ENCODE data around the gene CCSER1.
"Not testable (repeated sequence)": the region's sequence is repeated elsewhere in the genome, so short reads cannot be mapped to it uniquely, and the experiment has no call there.

Gene CCSER1

GRCh38 chr4:91118597-91118996, 991.4 kb downstream of the CCSER1 start:
- no peak overlapping the region for H3K27ac ChIP-seq (ENCODE audit: insufficient read depth, low read length, poor library complexity, severe bottlenecking)
- H3K4me3 ChIP-seq (ENCODE audit: insufficient read depth, low read depth, low read length, poor library complexity, severe bottlenecking) = no peak overlapping the region
- H3K9me3 ChIP-seq (ENCODE audit: control insufficient read depth, low read length) = no peaks in the 10 kb centered on the region
- no peak for DNase-seq
- no peaks in the 10 kb centered on the region for H3K4me1 ChIP-seq (ENCODE audit: control insufficient read depth, insufficient read depth, low read length, poor library complexity, severe bottlenecking)
- H3K27me3 ChIP-seq (replicated peaks; ENCODE audit: control insufficient read depth, insufficient read depth, low read length, poor library complexity, severe bottlenecking) = no peaks in the 10 kb centered on the region
- no peaks in the 10 kb centered on the region for H3K36me3 ChIP-seq (ENCODE audit: control insufficient read depth, insufficient read depth, low read length)

- no peaks in the 10 kb centered on the region for H3K9me3 ChIP-seq (ENCODE audit: control insufficient read depth, low read length)
- no peaks in the 10 kb centered on the region for H3K36me3 ChIP-seq (ENCODE audit: control insufficient read depth, insufficient read depth, low read length)
- no peaks in the 10 kb centered on the region for H3K27me3 ChIP-seq (replicated peaks; ENCODE audit: control insufficient read depth, insufficient read depth, low read length, poor library complexity, severe bottlenecking)
- no peak overlapping the region for H3K27ac ChIP-seq (ENCODE audit: insufficient read depth, low read length, poor library complexity, severe bottlenecking)
- no peaks in the 10 kb centered on the region for H3K4me1 ChIP-seq (ENCODE audit: control insufficient read depth, insufficient read depth, low read length, poor library complexity, severe bottlenecking)
- DNase-seq = no peak
- H3K4me3 ChIP-seq (ENCODE audit: insufficient read depth, low read depth, low read length, poor library complexity, severe bottlenecking) = no peak overlapping the region
Measured at GRCh38 chr4:91123742-91124141, 996.5 kb downstream of the CCSER1 start.

- Histone ChIP-seq H3K9me3 (ENCODE audit: control insufficient read depth, low read length) (no peaks in the 10 kb centered on the region), H3K27me3 (replicated peaks; ENCODE audit: control insufficient read depth, insufficient read depth, low read length, poor library complexity, severe bottlenecking) (no peaks in the 10 kb centered on the region), H3K27ac (ENCODE audit: insufficient read depth, low read length, poor library complexity, severe bottlenecking) (no peak overlapping the region), H3K4me3 (ENCODE audit: insufficient read depth, low read depth, low read length, poor library complexity, severe bottlenecking) (no peak overlapping the region), H3K36me3 (ENCODE audit: control insufficient read depth, insufficient read depth, low read length) (no peaks in the 10 kb centered on the region), H3K4me1 (ENCODE audit: control insufficient read depth, insufficient read depth, low read length, poor library complexity, severe bottlenecking) (no peaks in the 10 kb centered on the region)
- DNase-seq = no peak
Measured at GRCh38 chr4:91127192-91127591, 1000.0 kb downstream of the CCSER1 start.

GRCh38 chr4:91127831-91128230, 1000.6 kb downstream of the CCSER1 start:
- Histone ChIP-seq H3K4me3 (ENCODE audit: insufficient read depth, low read depth, low read length, poor library complexity, severe bottlenecking) (no peak overlapping the region), H3K27me3 (replicated peaks; ENCODE audit: control insufficient read depth, insufficient read depth, low read length, poor library complexity, severe bottlenecking) (no peaks in the 10 kb centered on the region), H3K36me3 (ENCODE audit: control insufficient read depth, insufficient read depth, low read length) (no peaks in the 10 kb centered on the region), H3K4me1 (ENCODE audit: control insufficient read depth, insufficient read depth, low read length, poor library complexity, severe bottlenecking) (no peaks in the 10 kb centered on the region), H3K9me3 (ENCODE audit: control insufficient read depth, low read length) (no peaks in the 10 kb centered on the region), H3K27ac (ENCODE audit: insufficient read depth, low read length, poor library complexity, severe bottlenecking) (no peak overlapping the region)
- DNase-seq = no peak

GRCh38 chr4:91128519-91128918, 1001.3 kb downstream of the CCSER1 start:
- Histone ChIP-seq H3K9me3 (ENCODE audit: control insufficient read depth, low read length) (no peaks in the 10 kb centered on the region), H3K36me3 (ENCODE audit: control insufficient read depth, insufficient read depth, low read length) (no peaks in the 10 kb centered on the region), H3K4me3 (ENCODE audit: insufficient read depth, low read depth, low read length, poor library complexity, severe bottlenecking) (no peak overlapping the region), H3K27me3 (replicated peaks; ENCODE audit: control insufficient read depth, insufficient read depth, low read length, poor library complexity, severe bottlenecking) (no peaks in the 10 kb centered on the region), H3K27ac (ENCODE audit: insufficient read depth, low read length, poor library complexity, severe bottlenecking) (no peak overlapping the region), H3K4me1 (ENCODE audit: control insufficient read depth, insufficient read depth, low read length, poor library complexity, severe bottlenecking) (no peaks in the 10 kb centered on the region)
- DNase-seq = no peak

GRCh38 chr4:91147067-91147466, 1019.9 kb downstream of the CCSER1 start:
- H3K4me3 ChIP-seq (ENCODE audit: insufficient read depth, low read depth, low read length, poor library complexity, severe bottlenecking) = no peak overlapping the region
- H3K36me3 ChIP-seq (ENCODE audit: control insufficient read depth, insufficient read depth, low read length) = no peaks in the 10 kb centered on the region
- H3K9me3 ChIP-seq (ENCODE audit: control insufficient read depth, low read length) = no peaks in the 10 kb centered on the region

GRCh38 chr4:91154041-91154440, 1026.8 kb downstream of the CCSER1 start:
- not testable (repeated sequence) for DNase-seq; H3K27me3 ChIP-seq (replicated peaks; ENCODE audit: control insufficient read depth, insufficient read depth, low read length, poor library complexity, severe bottlenecking); H3K36me3 ChIP-seq (ENCODE audit: control insufficient read depth, insufficient read depth, low read length); H3K4me3 ChIP-seq (ENCODE audit: insufficient read depth, low read depth, low read length, poor library complexity, severe bottlenecking); H3K9me3 ChIP-seq (ENCODE audit: control insufficient read depth, low read length); H3K27ac ChIP-seq (ENCODE audit: insufficient read depth, low read length, poor library complexity, severe bottlenecking); H3K4me1 ChIP-seq (ENCODE audit: control insufficient read depth, insufficient read depth, low read length, poor library complexity, severe bottlenecking)

More at GRCh38 chr4:91147067-91147466, 1019.9 kb downstream of the CCSER1 start:
- Histone ChIP-seq H3K4me1 (ENCODE audit: control insufficient read depth, insufficient read depth, low read length, poor library complexity, severe bottlenecking) (no peaks in the 10 kb centered on the region), H3K27me3 (replicated peaks; ENCODE audit: control insufficient read depth, insufficient read depth, low read length, poor library complexity, severe bottlenecking) (no peaks in the 10 kb centered on the region), H3K27ac (ENCODE audit: insufficient read depth, low read length, poor library complexity, severe bottlenecking) (no peak overlapping the region)
- no peak for DNase-seq

GRCh38 chr4:91167864-91168653, 1040.9 kb downstream of the CCSER1 start:
- DNase-seq; H3K27me3 ChIP-seq (replicated peaks; ENCODE audit: control insufficient read depth, insufficient read depth, low read length, poor library complexity, severe bottlenecking); H3K36me3 ChIP-seq (ENCODE audit: control insufficient read depth, insufficient read depth, low read length); H3K4me1 ChIP-seq (ENCODE audit: control insufficient read depth, insufficient read depth, low read length, poor library complexity, severe bottlenecking); H3K9me3 ChIP-seq (ENCODE audit: control insufficient read depth, low read length); H3K4me3 ChIP-seq (ENCODE audit: insufficient read depth, low read depth, low read length, poor library complexity, severe bottlenecking); H3K27ac ChIP-seq (ENCODE audit: insufficient read depth, low read length, poor library complexity, severe bottlenecking): not testable (repeated sequence)

GRCh38 chr4:91170768-91171167, 1043.6 kb downstream of the CCSER1 start:
- Histone ChIP-seq H3K4me3 (ENCODE audit: insufficient read depth, low read depth, low read length, poor library complexity, severe bottlenecking) (no peak overlapping the region), H3K27ac (ENCODE audit: insufficient read depth, low read length, poor library complexity, severe bottlenecking) (no peak overlapping the region), H3K9me3 (ENCODE audit: control insufficient read depth, low read length) (no peaks in the 10 kb centered on the region), H3K27me3 (replicated peaks; ENCODE audit: control insufficient read depth, insufficient read depth, low read length, poor library complexity, severe bottlenecking) (no peaks in the 10 kb centered on the region), H3K36me3 (ENCODE audit: control insufficient read depth, insufficient read depth, low read length) (no peaks in the 10 kb centered on the region), H3K4me1 (ENCODE audit: control insufficient read depth, insufficient read depth, low read length, poor library complexity, severe bottlenecking) (no peaks in the 10 kb centered on the region)
- no peak for DNase-seq

GRCh38 chr4:91171217-91171616, 1044.0 kb downstream of the CCSER1 start:
- Histone ChIP-seq H3K27me3 (replicated peaks; ENCODE audit: control insufficient read depth, insufficient read depth, low read length, poor library complexity, severe bottlenecking) (no peaks in the 10 kb centered on the region), H3K9me3 (ENCODE audit: control insufficient read depth, low read length) (no peaks in the 10 kb centered on the region), H3K27ac (ENCODE audit: insufficient read depth, low read length, poor library complexity, severe bottlenecking) (no peak overlapping the region), H3K4me3 (ENCODE audit: insufficient read depth, low read depth, low read length, poor library complexity, severe bottlenecking) (no peak overlapping the region), H3K4me1 (ENCODE audit: control insufficient read depth, insufficient read depth, low read length, poor library complexity, severe bottlenecking) (no peaks in the 10 kb centered on the region), H3K36me3 (ENCODE audit: control insufficient read depth, insufficient read depth, low read length) (no peaks in the 10 kb centered on the region)
- DNase-seq = no peak

Data from effector memory CD4-positive, alpha-beta T cell (primary cell).